Astrocyte of the hippocampus (primary cell): Measurements from ENCODE around the gene UGGT2.
"Not testable (repeated sequence)": the region's sequence is repeated elsewhere in the genome, so short reads cannot be mapped to it uniquely, and the experiment has no call there.

Experiments used
- DNase-seq: peaks from one replicate; pipeline ENCODE4 v3.0.0; 2011; ENCODE audit warnings: low read depth, low spot score

Gene UGGT2

DNA sequence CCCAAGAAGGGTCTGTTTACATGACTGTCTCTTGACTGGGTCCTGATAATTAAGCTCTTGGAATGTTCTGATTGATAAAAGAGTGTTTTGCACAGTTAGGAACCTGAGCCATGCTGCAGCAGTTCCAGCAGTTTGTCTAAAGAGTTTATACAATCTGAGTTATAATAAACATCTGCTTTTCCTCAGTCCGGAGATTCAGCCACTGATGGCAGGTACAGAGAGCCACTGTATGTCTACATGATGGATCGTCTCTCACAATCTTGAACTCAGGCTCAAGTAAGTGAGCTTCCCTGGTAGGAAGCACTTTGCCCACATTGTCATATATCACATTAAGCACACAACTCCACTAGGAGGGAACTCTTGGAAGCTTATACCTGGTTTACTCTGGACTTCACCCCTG is 84.3 kb downstream of the UGGT2 start:
- DNase-seq, result no peak

DNA sequence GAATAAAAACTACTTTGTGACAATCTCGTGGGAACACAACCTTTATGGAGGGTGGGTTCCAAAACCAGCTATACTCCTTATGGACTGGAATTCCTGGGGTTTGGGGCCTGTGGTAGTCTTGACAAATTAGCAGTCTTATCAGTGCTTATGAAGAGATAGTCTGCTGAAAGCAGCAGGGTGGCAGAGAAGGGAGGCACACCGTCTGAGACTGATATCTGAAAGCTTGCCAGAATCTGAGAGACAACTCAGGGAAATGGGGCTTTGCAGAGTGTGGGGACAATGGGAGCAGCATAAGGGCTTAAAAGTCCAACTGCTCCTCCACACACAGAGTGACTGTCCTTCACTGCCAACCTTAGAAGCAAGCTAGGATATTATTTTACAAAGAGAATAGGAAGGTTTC is 95.9 kb downstream of the UGGT2 start:
- DNase-seq, result no peak

DNA sequence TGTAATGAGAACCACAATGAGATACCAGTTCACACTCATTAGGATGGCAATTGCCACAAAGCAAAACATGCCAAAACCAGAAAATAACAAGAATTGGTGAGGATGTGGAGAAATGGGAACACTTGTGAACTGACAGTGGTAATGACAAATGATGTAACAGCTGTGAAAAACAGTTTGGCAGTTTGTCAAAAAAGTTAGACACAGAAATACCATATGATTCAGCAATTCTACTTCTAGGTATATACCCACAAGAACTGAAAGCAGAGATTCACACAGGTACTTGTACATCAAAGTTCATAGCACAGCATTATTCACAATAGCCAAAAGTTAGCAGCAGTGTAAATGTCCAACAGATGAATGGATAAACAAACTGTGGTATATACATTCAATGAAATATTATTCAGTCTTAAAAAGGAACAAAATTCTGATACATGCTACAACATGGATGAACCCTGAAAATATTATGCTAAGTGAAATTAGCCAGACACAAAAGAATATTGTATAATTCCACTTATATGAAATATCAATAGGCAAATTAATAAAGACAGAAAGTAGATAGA is 96.5 kb downstream of the UGGT2 start:
- no peak for DNase-seq

DNA sequence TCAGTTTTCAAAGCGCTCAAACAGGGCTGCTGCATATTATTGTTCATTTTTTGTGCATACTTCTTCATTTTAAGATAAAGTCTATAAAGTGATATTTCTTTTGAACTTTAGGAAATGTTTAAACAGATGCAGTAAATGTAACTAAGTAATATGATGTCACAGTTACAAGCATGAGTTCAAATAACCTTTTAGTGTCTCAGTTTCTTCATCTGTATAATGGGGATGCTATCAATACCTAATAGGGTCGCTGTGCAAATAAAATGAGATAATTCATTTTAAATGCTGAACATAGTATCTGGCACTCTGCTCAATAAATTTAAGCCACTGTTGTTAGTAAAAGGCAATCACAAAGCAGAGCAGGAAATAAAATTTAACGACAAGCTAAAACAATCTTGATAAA is 97.5 kb downstream of the UGGT2 start:
- DNase-seq, result no peak

DNA sequence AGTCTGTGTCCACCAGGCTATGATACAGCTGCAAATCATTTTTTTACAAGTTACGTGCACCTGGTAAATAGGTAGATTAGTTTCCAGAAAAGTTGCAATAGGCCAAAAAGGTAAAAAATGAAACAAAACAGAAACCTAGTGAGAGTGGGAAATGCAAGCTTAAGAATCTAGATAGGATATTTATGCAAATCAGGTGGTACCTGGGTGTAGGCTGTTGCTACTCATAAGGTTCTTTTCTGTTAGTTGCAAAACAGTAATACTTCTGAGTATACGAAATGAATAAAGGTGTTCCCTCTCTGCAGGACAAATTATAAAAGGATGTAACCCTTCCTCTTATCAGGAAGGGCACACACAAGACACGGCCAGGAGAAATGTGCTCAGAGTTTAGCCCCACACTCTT is 97.9 kb downstream of the UGGT2 start:
- DNase-seq, result no peak

DNA sequence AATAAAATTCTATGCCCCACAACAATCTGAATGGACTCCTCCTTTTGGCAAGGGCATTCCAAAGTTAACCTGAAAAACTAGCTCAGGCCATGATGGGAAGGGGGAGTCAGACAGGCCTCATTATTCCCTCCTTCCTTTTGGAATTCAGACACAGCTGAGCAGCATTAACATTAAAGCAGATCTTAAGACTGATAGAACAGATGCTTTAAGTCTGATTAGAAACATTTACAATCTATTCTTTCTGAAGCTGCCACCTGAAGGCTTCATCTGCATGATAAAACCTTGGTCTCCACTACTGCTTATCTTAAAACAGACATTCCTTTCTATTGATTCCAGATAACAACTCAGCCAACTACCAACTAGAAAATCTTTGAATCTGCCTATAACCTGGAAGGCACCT is 98.9 kb downstream of the UGGT2 start:
- no peak for DNase-seq

DNA sequence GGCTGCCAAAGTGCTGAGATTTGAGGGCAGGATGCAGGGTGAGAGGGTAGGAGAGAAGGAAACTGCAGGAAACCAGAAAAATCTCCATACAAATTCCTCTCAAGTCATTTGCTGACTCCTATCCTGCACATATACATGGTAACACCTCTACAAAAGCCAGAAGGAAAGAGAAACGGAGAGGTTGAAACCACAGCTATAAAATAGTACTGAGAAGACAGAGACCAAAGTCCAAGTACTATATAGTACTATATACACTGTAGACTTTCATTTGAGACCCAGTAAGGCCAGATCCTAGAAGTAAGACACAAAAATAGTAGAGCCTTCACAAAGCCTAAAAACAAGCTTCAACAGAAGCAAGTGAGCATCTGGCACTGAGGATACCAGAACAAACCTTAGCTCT is 103.1 kb downstream of the UGGT2 start:
- DNase-seq, result no peak

DNA sequence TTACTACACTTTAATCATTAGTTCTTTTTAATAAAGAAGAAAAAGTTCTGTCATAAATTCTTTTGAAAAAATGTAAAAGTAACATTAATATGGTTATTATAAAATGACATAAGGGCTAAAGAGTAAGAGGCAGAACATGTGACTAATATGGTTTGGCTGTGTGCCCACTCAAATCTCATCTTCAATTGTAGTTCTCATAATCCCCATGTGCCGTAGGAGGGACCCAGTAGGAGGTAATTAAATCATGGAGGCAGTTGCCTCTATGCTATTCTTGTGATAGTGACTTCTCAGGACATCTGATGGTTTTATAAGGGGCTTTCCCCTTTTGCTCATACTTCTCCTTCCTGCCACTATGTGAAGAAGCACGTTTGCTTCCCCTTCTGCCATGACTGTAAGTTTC is 104.5 kb downstream of the UGGT2 start:
- DNase-seq, result no peak

DNA sequence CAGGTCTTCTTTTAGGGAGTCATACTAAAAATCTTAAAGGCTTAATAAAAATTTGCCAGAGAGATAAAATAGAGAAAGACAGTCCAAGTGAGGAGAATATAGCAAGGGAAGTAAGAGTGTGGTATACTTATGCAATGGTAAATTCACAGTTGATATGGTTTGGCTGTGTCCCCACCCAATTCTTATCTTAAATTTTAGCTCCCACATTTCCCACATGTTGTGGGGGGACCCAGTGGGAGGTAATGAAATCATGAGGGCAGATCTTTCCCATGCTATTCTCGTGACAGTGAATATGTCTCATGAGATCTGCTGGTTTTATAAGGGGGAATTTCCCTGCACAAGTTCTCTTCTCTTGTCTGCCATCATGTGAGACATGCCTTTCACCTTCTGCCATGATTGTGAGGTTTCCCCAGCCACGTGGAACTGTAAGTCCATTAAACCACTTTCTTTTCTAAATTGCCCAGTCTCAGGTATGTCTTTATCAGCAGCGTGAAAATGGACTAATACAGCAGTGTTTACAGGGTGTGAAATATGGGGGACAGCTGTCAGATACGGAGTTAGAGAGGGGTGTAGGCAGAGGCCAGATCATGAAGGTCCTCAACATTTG is 115.4 kb downstream of the UGGT2 start:
- DNase-seq, result no peak

DNA sequence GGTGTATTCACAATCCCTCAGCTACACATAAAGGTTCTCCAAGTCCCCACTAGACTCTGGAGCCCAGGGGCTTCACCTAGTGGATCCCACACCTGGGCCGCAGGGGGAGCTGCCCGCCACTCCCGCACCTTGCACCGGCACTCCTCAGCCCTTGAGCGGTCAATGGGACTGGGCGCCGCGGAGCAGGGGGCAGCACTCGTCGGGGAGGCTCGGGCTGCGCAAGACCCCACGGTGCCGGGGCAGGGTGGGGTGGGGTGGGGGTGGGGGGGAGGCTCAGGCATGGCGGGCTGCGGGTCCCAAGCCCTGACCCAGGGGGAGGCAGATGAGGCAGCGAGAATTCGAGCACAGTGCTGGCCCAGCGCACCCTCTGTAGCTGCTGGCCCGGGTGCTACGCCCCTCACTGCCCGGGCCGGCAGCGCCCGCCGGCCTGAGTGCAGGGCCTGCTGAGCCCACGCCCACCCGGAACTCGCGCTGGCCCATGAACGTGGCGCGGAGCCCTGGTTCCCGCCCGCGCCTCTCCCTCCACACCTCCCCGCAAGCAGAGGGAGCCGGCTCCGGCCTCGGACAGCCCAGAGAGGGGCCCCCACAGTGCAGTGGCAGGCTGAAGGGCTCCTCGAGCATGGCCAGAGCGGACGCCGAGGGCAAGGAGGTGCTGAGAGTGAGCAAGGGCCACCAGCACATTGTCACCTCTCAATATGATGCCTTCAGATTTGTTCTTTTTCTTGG is 121.7 kb downstream of the UGGT2 start:
- no peak for DNase-seq

DNA sequence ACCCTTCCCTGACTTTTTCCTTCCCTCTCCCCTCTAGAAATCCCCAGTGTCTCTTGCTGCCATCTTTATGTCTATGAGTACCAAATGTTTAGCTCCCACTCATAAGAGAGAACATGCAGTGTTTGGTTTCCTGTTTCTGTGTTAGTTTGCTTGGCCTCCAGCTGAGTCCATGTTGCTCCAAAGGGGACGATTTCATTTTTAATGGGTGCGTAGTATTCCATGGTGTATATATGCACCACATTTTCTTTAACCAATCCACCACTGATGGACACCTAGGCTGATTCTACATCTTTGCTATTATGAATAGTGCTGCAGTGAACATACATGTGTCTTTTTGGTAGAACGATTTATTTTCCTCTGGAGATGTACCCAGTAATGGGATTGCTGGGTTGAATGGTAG is 123.8 kb downstream of the UGGT2 start:
- no peak for DNase-seq

DNA sequence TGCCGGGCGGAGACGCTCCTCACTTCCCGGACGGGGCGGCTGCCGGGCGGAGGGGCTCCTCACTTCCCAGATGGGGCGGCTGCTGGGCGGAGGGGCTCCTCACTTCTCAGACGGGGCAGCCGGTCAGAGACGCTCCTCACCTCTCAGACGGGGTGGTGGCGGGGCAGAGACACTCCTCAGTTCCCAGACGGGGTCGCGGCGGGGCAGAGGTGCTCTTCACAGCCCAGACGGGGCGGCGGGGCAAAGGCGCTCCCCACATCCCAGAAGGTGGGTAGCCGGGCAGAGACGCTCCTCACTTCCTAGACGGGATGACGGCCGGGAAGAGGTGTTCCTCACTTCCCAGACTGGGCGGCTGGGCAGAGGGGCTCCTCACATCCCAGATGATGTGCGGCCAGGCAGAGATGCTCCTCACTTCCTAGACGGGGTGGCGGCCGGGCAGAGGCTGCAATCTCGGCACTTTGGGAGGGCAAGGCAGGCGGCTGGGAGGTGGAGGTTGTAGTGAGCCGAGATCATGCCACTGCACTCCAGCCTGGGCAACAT is 124.8 kb downstream of the UGGT2 start:
- DNase-seq, result not testable (repeated sequence)

DNA sequence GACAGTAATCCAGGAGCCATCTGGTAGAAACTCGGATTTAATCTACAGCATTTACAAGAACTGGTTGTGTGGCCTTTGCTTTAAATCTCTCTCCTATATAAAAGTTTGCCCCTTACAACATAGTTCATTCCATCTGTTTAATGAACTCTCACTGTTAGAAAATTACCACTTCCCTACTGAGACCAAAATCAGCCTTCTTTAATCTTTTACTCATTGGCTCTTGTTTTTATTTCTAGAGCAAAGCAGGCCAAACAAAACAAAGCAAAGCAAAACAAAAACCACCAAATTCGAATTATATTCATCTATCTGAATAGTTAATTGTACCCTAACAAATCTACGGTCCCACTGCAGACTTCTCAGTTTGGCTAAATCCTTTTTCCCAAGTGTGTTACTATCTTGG is 127.0 kb downstream of the UGGT2 start:
- DNase-seq, result peak; percentile 39

DNA sequence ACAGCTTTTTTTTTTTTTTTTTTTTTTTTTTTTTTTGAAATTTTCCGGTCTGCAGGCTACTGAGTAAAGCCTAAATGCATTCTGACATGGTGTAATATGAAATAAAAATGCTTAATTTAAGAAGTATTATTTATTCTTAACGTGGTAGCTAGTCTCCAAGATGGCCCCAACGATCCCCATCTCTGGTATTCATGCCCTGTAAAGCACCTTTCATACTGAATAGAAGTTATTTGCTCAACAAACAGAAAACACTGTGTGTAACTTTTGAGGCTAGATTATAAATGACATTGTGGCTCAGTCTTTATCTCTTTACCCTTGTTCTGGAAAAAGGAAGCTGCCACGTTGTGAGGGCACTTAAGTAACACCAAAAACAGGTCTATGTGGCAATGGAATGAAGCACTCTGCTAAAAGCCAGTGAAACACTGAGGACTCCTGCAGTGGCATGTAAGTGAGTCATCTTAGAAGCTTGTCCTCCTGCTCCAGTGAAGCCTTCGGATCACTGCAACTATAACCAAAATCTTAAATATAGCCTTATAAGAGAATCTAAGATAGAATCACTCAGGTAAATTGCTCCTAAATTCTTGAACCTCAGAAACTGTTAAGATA is 128.7 kb downstream of the UGGT2 start:
- DNase-seq, result peak; percentile 83

DNA sequence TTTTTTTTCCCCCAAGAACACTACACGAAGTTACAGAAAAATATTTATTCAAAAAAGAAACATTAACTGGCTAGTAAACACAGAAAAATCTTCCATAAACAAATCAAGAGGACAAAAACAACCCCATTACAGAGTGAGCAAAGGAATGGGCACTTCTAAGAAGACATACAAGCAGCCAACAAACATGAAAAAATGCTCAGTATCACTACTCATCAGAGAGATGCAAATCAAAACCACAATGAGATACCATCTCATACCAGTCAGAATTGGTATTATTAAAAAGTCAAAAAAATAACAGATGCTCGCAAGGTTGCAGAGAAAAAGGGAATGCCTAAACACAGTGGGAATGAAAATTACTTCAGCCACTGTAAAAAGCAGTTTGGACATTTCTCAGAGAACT is 131.7 kb downstream of the UGGT2 start:
- DNase-seq, result peak; percentile 18

DNA sequence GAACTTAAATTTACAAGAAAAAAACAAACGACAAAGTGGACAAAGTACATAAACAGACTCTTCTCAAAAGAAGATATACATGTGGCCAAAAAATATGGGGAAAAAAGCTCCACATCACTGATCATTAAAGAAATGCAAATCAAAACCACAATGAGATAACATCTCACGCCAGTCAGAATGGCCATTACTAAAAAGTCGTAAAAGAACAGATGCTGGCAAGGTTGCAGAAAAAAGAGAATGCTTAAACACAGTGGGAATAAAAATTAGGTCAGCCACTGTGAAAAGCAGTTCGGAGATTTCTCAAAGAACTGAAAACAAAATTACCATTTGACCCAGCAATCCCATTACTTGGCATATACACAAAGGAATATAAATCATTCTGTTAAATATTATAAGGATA is 132.7 kb downstream of the UGGT2 start:
- peak; percentile 63 for DNase-seq

DNA sequence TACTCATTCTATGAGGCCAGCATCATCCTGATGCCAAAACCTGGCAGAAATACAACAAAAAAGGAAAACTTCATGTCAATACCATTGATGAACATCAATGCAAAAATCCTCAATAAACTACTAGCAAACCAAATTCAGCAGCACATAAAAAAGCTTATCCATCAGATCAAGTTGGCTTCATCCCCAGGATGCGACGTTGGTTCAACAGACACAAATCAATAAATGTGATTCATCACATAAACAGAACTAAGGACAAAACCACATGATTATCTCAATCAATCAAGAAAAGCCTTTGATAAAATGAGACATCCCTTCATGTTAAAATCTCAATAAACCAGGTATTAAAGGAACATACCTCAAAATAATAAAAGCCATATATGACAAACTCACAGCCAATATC is 134.3 kb downstream of the UGGT2 start:
- no peak for DNase-seq

DNA sequence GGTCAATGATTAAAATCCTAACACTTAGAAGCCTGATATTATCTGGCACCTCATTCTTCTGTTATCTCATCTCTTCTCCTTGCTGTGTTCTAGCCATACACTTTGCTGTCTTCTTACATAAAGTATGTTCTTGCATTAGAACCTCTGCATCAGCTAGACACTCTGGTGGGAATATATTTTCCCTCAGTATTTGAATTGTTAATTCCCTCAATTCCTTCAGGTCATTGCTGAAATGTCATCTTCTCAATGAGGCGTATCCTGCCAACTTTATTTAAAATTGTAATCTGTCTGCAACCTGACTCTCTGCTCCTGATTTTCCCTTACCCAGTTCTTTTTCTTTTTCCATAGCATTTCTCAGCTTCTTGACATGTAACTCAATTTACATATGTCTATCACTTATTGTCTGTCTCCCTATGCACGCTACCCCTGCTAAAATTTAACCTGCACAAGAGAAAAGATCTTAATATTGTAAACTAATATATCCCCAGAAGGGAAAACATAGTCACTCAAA is 138.2 kb downstream of the UGGT2 start:
- no peak for DNase-seq

DNA sequence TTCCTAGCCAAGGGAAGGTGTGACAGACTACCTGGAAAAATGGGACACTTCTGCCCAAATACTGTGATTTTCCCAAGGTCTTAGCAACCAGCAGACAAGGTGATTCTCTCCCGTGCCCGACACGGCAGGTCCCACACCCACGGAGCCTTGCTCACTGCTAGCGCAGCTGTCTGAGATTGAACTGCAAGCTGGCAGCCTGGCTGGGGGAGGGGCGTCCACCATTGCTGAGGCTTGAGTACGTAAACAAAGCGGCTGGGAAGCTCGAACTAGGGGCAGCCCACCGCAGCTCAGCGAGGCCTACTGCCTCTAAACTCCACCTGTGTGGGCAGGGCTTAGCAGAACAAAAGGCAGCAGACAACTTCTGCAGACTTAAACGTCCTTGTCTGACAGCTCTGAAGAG is 146.2 kb downstream of the UGGT2 start:
- DNase-seq, result no peak

DNA sequence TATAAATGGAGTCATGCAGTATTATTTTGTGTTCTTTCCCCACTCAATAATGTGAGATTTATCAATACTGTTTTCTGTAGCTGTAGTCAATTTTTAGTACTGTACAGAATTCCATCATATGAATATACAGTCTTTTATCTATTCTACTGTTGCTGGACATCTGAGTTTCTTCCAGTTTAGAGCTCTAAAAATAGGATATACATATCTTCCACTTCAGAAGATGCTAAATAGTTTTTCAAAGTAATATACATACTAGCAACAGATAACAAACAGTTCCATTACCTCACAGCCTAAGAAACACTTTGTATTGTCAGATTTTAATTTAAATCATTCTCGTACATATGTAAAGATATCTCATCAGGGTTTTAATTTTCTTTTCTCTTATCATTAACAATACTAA is 149.6 kb downstream of the UGGT2 start:
- no peak for DNase-seq

DNA sequence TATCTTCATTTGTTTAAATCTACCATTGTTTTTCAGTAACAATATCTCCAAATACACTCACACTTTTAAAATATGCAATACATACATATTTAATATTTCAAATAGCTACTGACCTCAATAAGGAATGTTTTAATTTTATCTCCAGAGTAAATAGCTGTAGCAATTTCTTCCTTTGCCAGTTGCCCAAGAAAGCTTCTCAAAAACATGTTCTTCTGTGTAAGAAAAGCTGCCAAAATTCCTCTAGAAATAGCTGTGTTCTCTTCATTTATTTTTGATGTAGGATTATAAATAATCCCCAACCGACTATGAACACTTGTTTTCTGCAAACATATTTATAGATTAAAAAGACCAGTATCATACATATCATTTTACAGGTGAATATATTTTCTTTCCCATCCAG is 150.5 kb downstream of the UGGT2 start:
- no peak for DNase-seq

DNA sequence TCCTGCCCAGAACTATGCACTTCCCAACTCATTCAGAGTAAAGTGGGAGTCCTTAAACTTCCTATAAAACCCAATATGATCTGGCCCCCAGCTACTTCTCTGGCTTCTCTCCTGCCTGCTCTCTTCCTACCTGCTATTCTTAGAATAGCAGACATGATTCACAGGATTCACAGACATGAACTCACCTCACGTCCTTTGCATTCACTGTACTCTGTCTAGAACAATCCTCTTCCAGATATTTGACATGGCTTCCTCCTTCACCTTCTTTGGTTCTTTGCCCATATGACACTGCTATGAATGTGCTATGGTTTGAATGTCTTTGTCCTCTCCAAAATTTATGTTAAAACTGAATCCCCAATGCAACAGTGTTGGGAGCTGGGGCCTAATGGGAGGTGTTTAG is 154.9 kb downstream of the UGGT2 start:
- DNase-seq, result no peak

DNA sequence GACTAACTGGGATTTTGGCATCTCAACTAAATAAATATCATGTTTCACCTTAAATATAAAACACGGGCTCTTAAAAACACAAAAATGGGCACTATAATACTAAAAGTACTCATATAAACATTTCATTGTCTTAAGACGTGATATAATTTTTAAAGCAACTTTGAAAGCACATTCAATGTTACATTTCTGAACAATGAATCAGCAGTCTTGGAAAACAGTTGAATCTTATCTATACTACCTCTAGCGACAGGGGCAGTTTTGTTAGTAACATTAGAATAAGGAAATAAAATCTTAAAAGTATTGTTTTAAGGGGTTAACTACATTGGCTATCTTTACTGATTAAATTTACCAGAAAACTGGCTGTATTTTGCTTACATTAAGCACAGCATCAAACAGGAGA is 156.9 kb downstream of the UGGT2 start:
- peak; percentile 33 for DNase-seq
